Stimulated activated naive CD4-positive, alpha-beta T cell (primary cell): ENCODE results near the gene CYP26B1.
A peak's percentile ranks its signal among the peaks of the same experiment; 100 is the strongest.

Experiments
- DNase-seq, 6 experiments: peaks; one replicate each; lab custom pipeline; 2025; lab: John Stamatoyannopoulos, UW

Gene CYP26B1

DNA sequence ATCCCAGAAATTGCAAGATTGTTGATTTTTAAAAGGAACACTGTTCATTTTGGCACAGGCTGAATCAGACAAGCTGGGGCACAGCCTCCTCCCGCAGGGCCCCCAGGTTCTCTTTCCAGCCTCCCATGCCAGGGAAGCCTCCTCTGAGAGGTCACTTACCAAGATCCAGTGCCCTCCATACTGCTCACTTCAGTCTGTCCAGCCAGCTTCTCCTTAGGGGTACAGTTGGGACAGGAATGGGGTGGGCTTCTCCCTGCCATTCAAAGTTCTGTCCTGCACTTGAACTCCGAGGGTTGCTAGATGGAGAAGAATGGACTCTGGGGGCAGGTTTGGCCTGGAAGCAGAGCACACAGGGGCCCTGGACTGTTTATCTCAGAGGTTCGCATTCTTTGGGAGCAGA is 7.5 kb upstream of the CYP26B1 start:
- DNase-seq: no peak

DNA sequence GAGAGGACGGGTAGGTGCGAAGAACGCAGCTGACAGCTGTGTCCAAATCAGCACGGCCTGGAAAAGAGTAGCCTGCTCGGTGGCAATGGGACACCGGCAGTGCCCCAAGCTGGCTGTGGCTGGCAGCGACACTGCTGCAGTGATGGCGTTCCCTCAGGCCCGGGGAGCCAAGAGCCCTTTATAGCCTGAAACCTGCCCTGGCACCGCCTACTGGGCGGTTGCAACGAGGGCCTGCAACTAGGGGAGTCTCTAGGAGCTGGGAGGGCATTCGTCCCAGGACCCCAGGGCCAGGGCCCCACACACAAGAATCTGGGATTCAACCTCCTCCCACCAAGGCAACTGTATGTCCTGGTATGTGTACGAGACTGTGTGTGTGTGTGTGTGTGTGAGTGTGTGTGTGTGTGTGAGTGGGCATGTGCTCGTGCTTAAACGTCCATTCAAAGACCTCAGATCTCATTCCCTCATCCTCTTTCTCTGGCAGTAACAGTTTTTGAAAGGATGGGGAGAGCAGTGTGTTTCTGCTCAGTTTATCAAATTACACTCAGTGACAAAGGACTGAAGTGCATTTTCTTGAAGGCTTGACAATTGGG is 6.8 kb upstream of the CYP26B1 start:
- DNase-seq: no peak

DNA sequence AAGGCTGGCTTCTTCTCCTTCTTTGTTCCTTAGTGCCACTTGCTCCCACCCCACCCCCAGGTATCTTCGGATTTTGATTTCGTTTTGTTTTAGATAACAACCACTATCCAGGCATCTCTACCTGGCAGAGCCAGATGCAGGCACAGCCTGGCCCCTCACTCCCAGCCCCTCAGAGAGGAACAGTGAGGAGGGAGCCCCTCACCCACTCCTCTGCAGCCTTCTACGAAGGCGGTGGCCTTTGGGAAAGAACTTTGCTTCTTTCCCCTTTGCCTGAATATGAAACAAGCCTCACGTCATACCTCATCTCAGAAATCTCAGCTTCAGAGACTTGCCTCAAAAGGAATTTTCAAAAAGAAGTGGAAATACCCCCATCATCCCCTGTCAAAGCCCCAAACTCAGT is 6.3 kb upstream of the CYP26B1 start:
- DNase-seq: no peak

DNA sequence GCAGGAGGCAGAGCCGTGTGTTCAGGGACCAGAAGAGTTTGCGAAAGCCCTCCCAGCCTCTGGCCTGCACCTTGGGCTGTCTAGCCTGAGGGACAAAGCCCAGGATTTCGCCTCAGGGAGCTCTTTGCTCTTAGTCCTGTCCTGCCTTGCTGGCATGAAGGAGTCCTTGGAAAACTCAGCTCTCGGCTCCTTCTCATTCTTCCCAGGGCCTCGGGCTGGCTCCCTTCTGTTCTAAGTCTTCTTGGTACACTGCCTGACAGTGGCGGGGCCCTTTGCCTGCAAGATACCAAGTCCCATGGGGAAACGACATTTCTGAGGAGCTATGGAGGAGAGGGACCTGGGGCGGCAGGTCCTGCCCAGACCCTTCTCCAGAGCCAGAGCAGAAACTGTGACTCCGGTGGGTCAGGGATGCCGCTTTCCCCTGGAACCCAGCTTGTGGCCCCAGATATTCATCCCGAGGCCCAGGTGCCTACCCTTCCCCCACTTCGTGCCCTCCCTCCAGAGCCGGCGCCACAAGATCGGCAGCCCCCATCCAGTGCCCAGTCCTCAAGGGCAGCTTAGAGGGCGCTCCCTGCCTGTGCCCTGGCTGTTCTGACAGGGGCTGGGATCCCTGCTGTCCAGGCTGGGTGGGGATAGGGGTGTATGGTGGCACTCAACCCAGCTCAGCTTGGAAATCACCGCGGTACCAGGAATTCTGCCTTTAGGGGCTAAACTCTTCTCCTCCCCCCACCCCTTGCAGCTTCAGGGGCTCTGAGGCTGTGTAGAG is 5.5 kb upstream of the CYP26B1 start:
- no peak for DNase-seq

DNA sequence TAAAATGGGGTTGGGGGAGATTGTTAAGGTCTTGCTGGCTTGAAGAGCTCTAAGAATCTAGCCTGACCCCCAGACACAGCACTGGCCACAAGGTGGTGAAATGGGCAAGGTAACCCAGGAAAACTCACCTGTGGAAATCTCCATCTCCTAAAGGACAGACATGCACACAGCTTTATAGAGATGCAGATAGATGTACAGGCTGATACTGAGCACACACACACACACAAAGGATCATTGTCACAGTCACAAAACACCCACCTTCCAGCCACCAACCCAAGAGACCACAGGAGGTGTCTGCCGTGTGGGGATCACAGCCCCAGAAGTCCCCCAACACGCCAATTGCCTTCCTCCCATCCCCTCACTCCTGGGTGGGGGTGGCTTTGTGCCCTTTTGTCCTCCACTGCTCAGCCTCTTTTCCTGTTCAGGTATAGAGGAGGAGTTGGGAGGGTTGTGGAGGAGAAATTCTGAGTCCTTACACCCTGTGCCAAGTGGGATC is 3.2 kb upstream of the CYP26B1 start:
- no peak for DNase-seq

DNA sequence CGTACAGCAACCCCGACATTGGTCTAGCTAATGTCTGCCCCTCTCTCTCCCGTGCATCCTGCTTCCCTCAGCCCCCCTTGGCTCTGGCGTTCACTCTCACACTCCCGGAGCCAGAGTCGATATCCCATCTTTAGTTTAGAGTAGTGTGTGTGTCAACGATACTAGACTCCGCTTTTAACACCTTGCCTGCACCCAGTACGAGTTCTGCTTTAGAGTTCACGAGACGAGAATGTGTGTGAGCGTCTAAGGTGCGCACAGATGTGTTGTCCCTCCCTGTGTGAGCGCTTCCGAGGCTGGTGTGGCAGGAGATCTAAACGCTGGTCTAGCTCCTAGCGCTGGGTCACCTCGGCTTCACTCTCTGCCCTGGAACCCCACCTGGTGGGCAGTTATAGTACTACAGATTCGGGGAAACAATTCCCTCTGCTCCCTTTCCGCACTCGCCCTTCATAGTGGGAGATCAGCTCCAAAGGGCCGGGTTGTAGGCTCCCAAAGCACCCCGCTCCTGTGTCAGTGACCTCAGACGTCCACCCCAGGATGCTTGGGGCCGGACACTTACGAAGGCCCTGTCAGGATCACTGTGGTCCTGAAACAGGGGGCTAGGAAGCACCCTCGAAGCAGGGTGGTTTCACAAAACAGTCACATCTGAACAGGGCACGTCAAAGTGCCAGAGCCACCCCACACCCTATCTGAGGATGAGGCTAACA is 2.6 kb upstream of the CYP26B1 start:
- DNase-seq: peak in 5 of 6 experiments; percentile 13 to 61 (median 22)

DNA sequence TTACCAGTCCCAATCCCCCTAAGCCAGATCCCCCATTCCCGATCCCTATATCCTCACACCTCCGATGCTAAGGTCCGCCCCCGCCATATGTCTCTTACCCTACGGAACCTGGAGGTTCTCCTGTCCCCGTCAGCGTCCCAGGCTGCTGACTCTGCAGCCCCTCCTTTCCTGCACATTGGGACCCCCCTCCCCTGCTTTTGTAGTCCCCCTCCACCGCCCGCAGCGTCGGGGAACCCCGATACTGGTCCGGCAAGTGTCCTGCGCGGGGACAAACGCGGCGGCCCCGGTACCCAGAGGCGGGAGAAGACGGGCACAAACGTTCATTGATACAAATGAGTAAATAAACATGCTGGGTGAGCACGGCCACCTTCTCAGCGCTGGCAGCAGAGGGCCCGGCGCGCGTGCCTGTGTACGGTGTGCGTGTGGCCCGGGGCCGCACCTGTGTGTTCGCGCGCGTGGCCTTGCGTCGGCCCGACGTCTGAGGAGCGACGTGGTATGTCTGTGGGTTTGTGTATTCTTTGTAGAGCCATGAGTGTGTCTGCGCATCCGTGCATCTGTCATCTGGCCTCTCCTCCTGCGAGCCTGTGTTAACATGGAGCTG is 2.0 kb upstream of the CYP26B1 start:
- DNase-seq: peak in 1 of 6 experiments; percentile 33

DNA sequence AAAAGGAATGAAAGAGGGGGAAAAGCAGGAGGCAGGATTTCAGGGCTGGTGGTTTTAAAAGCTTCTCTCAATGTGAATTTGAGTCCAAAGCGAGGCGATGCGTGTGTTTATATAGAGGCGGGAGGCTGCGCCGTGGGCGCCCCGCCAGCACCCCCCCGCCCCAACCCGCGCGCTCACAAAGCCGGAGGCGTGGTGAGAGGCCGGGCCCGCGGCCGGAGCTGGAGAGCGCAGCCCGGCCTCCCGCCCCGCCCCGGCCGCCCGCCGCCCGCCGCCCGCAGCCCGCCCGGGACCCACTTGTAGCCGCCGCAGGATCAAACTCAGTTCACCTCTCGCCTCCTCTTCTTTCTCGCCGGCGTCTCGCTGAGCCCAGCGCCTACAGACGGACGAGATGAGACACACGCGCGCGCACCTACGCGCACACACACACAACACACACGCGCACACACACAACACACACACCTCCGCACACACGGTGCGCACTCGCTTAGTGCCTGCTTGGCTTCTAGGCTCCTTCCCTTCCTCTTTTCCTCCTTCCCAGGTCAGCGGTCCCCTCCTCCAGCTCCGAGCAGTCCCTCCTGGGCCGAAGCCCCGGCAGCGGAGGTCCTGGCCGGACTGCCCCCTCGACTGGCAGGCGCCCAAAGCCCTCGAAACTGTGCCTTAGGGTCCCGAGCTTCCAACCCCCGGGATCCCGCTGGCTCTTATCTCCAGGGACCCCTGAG is 1.3 kb upstream of the CYP26B1 start:
- peak in 1 of 6 experiments; percentile 24 for DNase-seq

DNA sequence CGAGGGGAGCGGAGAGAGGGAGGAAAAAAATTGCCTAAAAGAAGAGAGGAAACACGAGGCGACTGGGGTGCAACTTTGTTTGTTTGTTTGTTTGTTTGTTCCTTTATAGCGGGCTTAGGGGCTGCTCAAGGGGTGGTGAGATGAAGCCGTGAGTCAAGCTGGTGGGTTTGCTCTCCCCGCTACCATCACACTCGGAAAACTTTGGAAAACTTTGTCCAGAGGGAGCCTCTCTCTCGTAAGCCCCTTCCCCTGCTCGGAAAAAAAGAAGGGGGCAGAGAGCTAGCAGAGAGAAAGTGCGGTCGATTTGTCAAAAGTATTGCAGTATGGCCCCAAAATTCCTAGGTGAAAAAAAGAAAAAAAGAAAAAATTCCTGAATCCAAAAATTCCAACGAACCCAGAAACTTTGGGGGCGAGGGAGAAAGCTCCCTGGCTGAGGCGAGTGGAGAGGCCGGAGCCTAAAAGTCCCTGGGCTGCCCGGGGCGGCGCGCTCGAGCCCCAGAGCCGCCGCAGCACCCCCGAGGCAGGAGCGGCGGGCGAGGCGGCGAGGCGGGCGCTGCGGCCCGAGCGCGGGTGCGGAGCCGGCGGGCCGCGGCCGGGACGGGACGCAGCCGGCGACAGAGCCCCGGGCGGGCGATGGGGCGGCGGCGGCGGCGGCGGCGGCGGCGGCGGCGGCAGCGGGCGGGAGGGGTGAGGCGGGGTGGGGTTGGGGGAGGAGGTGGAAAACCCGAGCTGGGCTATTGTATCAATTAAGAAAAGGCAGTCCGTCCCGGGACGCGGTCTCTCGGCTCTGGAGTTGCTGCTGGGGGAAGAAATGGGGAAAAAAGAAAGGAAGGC is 558 bp upstream of the CYP26B1 start:
- DNase-seq: no peak

DNA sequence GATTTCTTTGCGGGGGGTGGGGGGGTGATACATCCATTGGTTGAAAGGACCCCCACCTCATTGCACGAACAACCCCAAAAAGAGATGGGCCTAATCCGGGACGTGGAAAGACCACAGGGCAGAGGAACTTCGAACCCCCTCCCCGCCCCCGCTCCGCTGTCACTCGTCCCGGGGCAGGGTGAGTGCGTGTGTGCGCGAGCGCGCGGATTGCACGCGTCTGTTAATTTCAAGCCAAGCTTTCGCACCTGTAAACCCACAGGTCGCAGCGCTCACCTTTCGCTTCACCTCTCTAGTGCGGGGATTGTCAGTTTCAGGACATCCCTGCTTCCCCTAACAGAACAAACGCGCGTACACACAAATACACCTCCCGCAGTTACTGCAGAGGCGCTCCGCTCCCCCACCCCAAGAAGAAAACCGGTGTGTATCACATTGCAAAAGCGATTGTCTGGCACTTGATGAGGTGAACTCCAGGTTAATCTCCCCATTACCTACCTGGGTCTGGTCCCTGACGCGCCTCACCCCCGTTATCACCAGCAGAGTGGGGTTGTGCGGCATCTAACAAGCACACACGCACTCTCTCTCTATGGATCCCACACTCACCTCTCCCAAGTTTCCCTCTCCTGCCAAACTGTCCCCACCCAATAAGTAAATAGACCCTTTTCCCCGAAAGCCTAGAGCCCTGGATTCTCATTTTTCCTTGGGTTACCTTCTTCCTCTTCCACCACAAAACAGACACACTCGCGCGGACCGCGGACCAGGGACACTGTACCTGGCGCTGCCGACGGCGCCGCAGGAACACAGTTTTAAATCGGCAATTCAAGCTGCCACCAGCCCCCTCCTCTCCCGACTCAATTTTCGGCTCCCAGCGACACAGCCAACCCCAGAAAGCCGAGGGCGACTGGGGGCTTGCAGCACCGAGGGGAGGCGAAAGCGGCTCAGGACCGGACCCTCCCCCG is 1.0 kb downstream of the CYP26B1 start:
- no peak for DNase-seq

DNA sequence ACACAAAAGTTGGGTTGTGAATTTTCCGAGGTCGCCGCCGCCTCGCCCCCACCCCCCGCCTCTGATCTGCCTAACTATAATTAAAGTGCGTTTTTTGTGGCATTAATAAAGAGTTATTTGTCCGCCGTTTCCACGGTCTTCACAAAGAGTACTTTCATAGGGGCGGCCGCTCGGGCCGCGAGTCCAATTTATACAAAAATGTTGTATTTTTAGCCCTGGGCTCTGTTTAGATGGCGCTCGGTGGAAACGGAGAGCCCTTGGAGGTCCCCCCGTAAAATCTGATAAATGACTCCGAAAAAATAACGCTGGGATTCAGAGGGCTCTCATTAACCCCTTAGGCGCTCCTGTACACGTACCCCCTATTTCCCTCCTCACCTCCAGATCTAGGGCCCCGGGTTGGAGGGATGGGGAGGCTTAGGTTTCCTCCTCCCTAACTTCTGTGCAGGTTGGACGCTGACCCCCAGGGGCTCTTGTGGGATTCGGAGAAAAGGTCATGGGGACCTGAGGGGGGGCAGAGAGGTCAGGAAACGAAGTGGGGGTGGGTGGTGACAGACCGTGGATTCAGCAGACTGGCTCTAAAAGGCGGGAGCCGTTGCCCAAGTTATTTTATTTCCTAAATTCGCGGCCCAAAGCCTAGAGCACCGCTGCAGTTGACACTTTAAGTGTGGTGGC is 1.9 kb downstream of the CYP26B1 start:
- no peak for DNase-seq

DNA sequence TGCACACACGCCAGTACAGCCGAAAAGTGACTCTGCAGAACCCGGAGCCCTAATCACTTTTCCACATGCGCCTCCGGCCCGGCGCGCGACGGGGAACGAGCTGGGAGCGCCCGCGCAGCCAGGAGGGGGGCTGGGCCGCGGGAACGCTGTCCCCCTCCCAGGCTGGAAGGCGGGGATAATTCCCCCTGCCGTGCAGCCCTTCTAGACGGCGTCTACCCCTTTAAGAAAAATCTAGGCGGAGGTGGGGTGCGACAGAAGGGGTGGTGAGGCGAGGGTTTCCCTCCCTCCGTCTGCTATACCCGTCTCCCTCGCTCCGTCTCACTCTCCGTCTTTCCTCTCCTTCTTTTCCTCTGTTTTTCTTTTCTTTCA is 2.4 kb downstream of the CYP26B1 start:
- no peak for DNase-seq

DNA sequence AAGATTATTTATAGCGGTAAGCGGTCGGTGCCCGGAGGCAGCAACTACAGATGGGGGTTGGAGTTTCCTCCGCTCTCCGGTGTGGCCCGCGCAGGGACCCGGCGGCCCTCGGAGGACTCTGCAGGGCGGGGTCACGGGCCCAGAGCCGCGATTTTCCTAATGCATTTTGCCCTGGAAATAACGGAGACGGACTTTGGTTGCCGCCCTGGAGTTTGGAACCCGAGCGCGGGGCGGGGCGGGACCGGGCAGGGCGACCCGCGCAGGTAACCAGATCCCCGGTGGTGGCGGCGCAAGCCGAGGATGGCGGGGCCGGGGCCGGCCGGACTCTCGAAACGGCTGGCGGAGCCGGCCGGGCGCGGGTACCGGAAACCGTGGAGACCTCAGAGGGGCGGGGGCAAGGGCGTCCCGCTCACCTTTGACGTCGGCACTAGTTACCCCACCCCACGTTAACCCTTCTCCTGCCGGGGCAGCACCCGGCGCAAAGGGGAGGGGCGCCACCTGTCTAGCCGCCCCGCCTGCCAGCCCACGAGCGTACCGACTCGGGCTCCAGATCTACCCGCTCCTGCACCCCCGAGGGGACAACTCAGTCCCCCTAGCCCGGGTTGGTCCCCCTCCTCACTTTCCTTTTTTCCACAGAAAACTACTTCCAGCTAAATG is 2.9 kb downstream of the CYP26B1 start:
- no peak for DNase-seq

DNA sequence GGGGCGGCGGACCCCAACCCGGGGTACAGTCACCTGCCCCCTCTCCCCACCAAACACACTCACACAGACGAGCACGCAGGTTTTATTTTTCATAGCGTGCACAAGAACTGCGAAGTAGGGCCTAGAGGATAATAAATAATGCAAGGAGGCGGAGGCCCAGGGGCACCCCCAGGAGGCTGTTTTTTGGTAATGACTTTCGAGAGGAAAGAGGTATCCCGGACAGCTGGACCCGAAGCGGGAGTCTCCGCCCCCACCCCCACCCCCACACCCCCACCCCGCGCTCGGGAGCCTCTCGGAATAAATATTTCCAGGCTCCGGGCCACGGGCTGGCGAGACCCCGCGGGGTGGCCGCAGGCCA is 3.4 kb downstream of the CYP26B1 start:
- no peak for DNase-seq

DNA sequence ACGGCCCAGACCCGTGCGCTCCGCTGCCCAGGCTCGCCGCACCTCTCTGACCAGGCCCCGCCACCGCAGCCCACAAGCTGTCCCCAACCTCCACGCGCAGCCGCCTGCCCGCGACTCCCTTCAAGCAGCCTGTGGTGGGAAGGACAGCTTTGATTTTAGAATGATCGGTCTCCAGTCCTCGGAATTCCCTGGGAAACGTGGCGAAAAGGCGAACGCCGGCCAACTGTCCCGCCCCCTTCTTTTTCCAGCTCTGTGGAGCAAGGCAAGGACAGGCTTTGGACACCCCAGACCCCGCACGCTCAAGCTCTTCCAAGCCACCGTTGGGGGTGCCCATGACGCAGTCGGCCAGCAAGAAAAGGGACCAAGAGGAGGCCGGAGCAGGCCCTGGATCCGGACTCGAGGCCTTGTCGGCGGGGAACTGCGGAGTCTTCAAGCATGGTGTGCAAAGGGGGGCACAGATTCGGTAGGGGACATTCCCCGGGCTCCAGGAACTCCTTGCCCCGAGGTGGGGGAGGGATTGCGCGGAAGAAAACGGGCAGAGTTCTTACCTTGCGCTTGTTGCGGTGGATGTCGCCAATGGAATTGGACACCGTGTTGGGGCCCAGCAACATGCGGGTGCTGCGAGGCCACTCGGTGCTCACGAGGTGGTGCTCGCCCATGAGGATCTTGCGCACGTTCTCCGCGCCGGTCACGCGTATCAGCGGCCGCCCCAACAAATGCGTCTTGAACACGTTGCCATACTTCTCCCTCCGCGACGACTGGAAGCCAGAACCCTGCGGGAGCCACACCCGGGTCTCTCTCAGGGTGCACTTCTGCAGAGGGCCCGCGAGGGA is 4.0 kb downstream of the CYP26B1 start:
- DNase-seq: no peak

DNA sequence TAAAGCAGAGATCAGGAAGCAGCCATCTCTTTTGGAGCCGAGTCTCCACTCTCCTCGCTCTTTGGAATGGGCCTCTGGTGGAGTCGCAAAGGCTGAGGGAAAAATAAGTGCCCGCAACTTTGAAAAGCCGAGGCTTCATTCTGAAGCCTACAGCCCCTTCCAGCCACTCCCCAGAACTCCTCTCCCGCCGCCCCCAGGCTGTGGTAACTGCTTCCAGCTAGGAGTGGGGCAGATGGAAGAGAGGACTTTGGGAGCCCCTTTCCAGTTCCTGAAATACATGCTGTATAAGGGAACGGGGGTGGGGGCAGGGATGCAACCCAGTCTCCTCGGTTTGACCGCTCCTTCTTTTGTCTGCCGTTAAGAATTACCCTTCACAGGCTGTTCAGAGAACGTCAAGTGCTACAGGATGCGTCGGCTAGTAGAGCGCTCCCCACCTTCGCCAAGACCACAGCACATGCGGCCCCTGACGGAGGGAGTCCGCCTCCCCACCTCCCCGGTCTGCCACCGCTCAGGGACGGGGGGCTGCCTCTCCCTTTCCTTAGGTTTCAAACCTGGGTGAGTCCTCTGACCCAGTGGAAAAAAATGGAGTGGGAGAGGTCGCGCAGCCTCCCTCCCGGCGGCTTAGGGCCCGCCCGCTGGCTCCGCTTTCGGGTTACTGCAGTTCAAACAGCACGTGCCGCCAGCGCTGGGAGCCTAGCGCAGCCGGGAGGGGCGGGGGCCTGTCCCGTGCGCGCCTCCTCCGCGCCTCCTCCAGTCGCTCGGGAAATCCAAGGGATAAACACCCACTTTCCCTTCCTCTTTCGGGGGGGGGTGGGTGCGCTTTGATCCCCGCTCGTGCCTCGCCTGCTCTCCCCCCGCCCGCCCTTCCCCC is 4.9 kb downstream of the CYP26B1 start:
- no peak for DNase-seq

DNA sequence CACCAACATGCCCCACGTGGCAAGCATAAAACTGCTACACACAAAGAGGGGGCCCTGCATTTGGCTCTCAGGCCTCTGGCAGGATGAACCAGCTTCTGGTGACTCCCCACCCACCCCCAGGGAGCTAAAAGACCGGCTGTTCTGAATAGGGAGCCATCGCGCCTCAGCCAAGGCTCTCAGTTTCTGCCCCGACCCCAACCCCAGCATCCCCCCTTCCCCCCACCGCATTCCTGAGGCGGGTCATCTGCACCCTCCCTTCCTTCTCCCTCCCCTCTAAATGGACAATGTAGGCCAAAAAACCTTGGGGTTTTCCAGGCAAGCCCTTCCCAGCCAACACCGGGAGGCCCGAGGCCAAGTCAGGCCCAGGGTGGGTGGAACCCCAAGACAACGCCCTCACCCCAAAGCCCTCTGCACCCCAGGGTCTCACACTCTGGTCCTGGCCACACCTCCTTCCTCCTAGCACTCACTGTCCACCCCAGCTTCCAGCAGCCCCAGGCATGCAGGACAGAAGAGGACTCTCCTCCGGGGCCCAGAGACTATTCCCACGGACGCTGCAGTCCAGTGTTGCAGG is 5.7 kb downstream of the CYP26B1 start:
- no peak for DNase-seq
